HEK293 (cell line): Measurements from ENCODE around the gene GNPTG.

ENCODE experiments used
- CTCF ChIA-PET: fragments of 350-600 bp; formaldehyde crosslinking; extraction: SDS; loops from one replicate; lab custom pipeline; 2021; ENCODE audit warnings: antibody characterized with exemption; lab: Yijun Ruan, JAX
- POLR2A ChIA-PET: fragments of 300-600 bp; formaldehyde crosslinking; extraction: SDS; loops from one replicate; lab custom pipeline; 2020; ENCODE audit warnings: antibody characterized with exemption, inconsistent platforms; lab: Yijun Ruan, JAX
- H3K27ac ChIP-seq: fragments of 200-500 bp; sonication (Bioruptor generic); 2 replicates; pipeline ENCODE4 v1.5.1; 2014; ENCODE audit warnings: low read depth, low read length, control low read depth, inconsistent platforms; ENCODE audit errors: extremely low read depth
- H3K36me3 ChIP-seq, 2 experiments: fragments of 200-500 bp in 1 of 2; sonication (Bioruptor generic) in 1 of 2; 1 replicate in 1 of 2; 2 replicates in 1 of 2; pipeline ENCODE4 v1.5.1; 2014 to 2017; ENCODE audit warnings: inconsistent platforms in 2 of 2, low read length in 2 of 2; ENCODE audit not compliant: control insufficient read depth in 2 of 2, insufficient read depth in 1 of 2
- H3K4me1 ChIP-seq: fragments of 200-500 bp; sonication (Bioruptor generic); 2 replicates; pipeline ENCODE4 v1.5.1; 2014; ENCODE audit warnings: mild to moderate bottlenecking, low read length, inconsistent platforms; ENCODE audit not compliant: control insufficient read depth, insufficient read depth
- H3K4me3 ChIP-seq: 2 replicates; pipeline ENCODE4 v1.5.1; 2011; ENCODE audit warnings: low read depth, mild to moderate bottlenecking, control low read depth, low read length, moderate library complexity
- H3K9me3 ChIP-seq: fragments of 200-500 bp; sonication (Bioruptor generic); 2 replicates; pipeline ENCODE4 v1.5.1; 2014; ENCODE audit warnings: low read depth, low read length, inconsistent platforms; ENCODE audit not compliant: control insufficient read depth, insufficient read depth
- BCL11A ChIP-seq: fragments of 450-650 bp; formaldehyde crosslinking; IDR thresholded peaks from 2 replicates; pipeline ENCODE4 v1.5.1; 2016; ENCODE audit warnings: low read depth, missing biosample characterization, missing genetic modification characterization
- EGR2 ChIP-seq: fragments of 450-650 bp; formaldehyde crosslinking; IDR thresholded peaks from 2 replicates; pipeline ENCODE4 v1.5.1; 2016; ENCODE audit warnings: low read depth, missing biosample characterization, missing genetic modification characterization
- HIC1 ChIP-seq: fragments of 450-650 bp; formaldehyde crosslinking; IDR thresholded peaks from 2 replicates; pipeline ENCODE4 v1.5.1; 2016; ENCODE audit warnings: missing biosample characterization, missing genetic modification characterization
- REST ChIP-seq: fragments of 450-650 bp; formaldehyde crosslinking; IDR thresholded peaks from 2 replicates; pipeline ENCODE4 v1.5.1; 2016; ENCODE audit warnings: missing biosample characterization, missing genetic modification characterization
- YY1 ChIP-seq: fragments of 450-650 bp; formaldehyde crosslinking; IDR thresholded peaks from 2 replicates; pipeline ENCODE4 v1.5.1; 2018; ENCODE audit warnings: missing biosample characterization, missing genetic modification characterization
- ZBTB26 ChIP-seq: fragments of 450-650 bp; formaldehyde crosslinking; optimal IDR thresholded peaks from 2 replicates; pipeline ENCODE3; 2016; ENCODE audit warnings: missing biosample characterization, mild to moderate bottlenecking, missing genetic modification characterization
- ZFHX2 ChIP-seq: fragments of 450-650 bp; formaldehyde crosslinking; conservative IDR thresholded peaks from 2 replicates; pipeline ENCODE4 v1.5.1; 2016; ENCODE audit warnings: missing biosample characterization, missing genetic modification characterization
- ZNF114 ChIP-seq: fragments of 450-650 bp; formaldehyde crosslinking; IDR thresholded peaks from 2 replicates; pipeline ENCODE4 v1.5.0; 2017; ENCODE audit warnings: missing biosample characterization, missing genetic modification characterization
- ZNF140 ChIP-seq: fragments of 450-650 bp; formaldehyde crosslinking; IDR thresholded peaks from 2 replicates; pipeline ENCODE4 v1.5.1; 2016; ENCODE audit warnings: missing biosample characterization, missing genetic modification characterization
- ZNF169 ChIP-seq: fragments of 450-650 bp; formaldehyde crosslinking; IDR thresholded peaks from 2 replicates; pipeline ENCODE4 v1.5.1; 2016; ENCODE audit warnings: missing biosample characterization, missing genetic modification characterization
- ZNF174 ChIP-seq: fragments of 450-650 bp; formaldehyde crosslinking; IDR thresholded peaks from 2 replicates; pipeline ENCODE4 v1.5.0; 2017; ENCODE audit warnings: missing biosample characterization, mild to moderate bottlenecking, missing genetic modification characterization
- ZNF18 ChIP-seq: fragments of 450-650 bp; formaldehyde crosslinking; IDR thresholded peaks from 2 replicates; pipeline ENCODE4 v1.5.1; 2016; ENCODE audit warnings: missing biosample characterization, missing genetic modification characterization
- ZNF350 ChIP-seq: fragments of 450-650 bp; formaldehyde crosslinking; IDR thresholded peaks from 2 replicates; pipeline ENCODE4 v1.5.0; 2017; ENCODE audit warnings: missing biosample characterization, mild to moderate bottlenecking, missing genetic modification characterization
- ZNF398 ChIP-seq: fragments of 450-650 bp; formaldehyde crosslinking; IDR thresholded peaks from 2 replicates; pipeline ENCODE4 v1.5.1; 2017; ENCODE audit warnings: missing biosample characterization, missing genetic modification characterization
- ZNF501 ChIP-seq: fragments of 450-650 bp; formaldehyde crosslinking; IDR thresholded peaks from 2 replicates; pipeline ENCODE4 v1.5.1; 2016; ENCODE audit warnings: missing biosample characterization, missing genetic modification characterization
- ZNF600 ChIP-seq: fragments of 450-650 bp; formaldehyde crosslinking; IDR thresholded peaks from 2 replicates; pipeline ENCODE4 v1.5.1; 2016; ENCODE audit warnings: missing biosample characterization, missing genetic modification characterization
- ZNF624 ChIP-seq: fragments of 450-650 bp; formaldehyde crosslinking; IDR thresholded peaks from 2 replicates; pipeline ENCODE4 v1.5.1; 2017; ENCODE audit warnings: missing biosample characterization, missing genetic modification characterization
- ZNF654 ChIP-seq: fragments of 450-650 bp; formaldehyde crosslinking; IDR thresholded peaks from 2 replicates; pipeline ENCODE4 v1.5.1; 2016; ENCODE audit warnings: low read depth, missing biosample characterization, missing genetic modification characterization
- ZNF658 ChIP-seq: fragments of 450-650 bp; formaldehyde crosslinking; IDR thresholded peaks from 2 replicates; pipeline ENCODE4; 2016; ENCODE audit warnings: missing biosample characterization, missing genetic modification characterization
- ZNF837 ChIP-seq: fragments of 450-650 bp; formaldehyde crosslinking; IDR thresholded peaks from 2 replicates; pipeline ENCODE4 v1.5.1; 2016; ENCODE audit warnings: missing biosample characterization, missing genetic modification characterization
- ZSCAN4 ChIP-seq: fragments of 450-650 bp; formaldehyde crosslinking; IDR thresholded peaks from 2 replicates; pipeline ENCODE4 v1.5.1; 2017; ENCODE audit warnings: missing biosample characterization, missing genetic modification characterization

The GNPTG gene

GRCh38 chr16:1392826-1393225 lies 41.1 kb downstream of the GNPTG start:
- Histone ChIP-seq H3K36me3 (peaks cover 0 to 43% of the 10 kb centered on the region in 2 experiments; a peak in 2 of 3 replicates), H3K4me3 (no peak overlapping the region), H3K4me1 (no peaks in the 10 kb centered on the region), H3K27ac (no peak overlapping the region), H3K9me3 (no peaks in the 10 kb centered on the region)
- POLR2A ChIA-PET = no interaction called here
- no peak for TF ChIP-seq ZBTB26
- TF ChIP-seq ZNF169 (tag by site-specific recombination) = no peak
- TF ChIP-seq ZFHX2 (tag by site-specific recombination) = no peak
- no peak for TF ChIP-seq BCL11A
- no peak for TF ChIP-seq ZNF174 (tag by site-specific recombination)
- TF ChIP-seq ZNF398 = no peak
- no peak for TF ChIP-seq ZNF600
- no peak for TF ChIP-seq ZNF140 (tag by site-specific recombination)
- no peak for TF ChIP-seq ZNF658 (tag by site-specific recombination)
- TF ChIP-seq HIC1 (tag by site-specific recombination) = no peak
- TF ChIP-seq EGR2 (tag by site-specific recombination) = no peak
- no peak for TF ChIP-seq ZNF114 (tag by site-specific recombination)
- CTCF ChIA-PET = interaction anchor here (0.8 kb wide), 1 partner anchor 15 kb away, joined by 7 read pairs; no protein-coding TSS in a partner anchor

- Histone ChIP-seq H3K4me1 (no peaks in the 10 kb centered on the region), H3K27ac (no peak overlapping the region), H3K4me3 (no peak overlapping the region), H3K9me3 (no peaks in the 10 kb centered on the region), H3K36me3 (peaks cover 0 to 40% of the 10 kb centered on the region in 2 experiments; a peak in 2 of 3 replicates)
- TF ChIP-seq REST (tag by site-specific recombination) = no peak
- TF ChIP-seq ZNF350 = no peak
- no peak for TF ChIP-seq ZNF654 (tag by site-specific recombination)
- TF ChIP-seq ZNF837 (tag by site-specific recombination) = no peak
- no peak for TF ChIP-seq YY1
- no peak for TF ChIP-seq ZSCAN4
- TF ChIP-seq ZNF624 (tag by site-specific recombination) = no peak
- TF ChIP-seq ZNF18 (tag by site-specific recombination) = no peak
- no peak for TF ChIP-seq ZNF501 (tag by site-specific recombination)
- CTCF ChIA-PET = interaction anchor here (1.0 kb wide), 1 partner anchor 30 kb away, joined by 3 read pairs; no protein-coding TSS in a partner anchor
- POLR2A ChIA-PET = no interaction called here
Observed at GRCh38 chr16:1393613-1394176, 42.0 kb downstream of the GNPTG start.
